GM04503 (cell line): Measurements from ENCODE around the gene NMRK2.

ENCODE experiments used
- DNase-seq: peaks from one replicate; pipeline ENCODE4 v3.0.0-alpha.2; 2012; ENCODE audit warnings: low read depth

The NMRK2 gene

GRCh38 chr19:3981736-3982681, 49.1 kb downstream of the NMRK2 start:
- no peak for DNase-seq

- DNase-seq = no peak
Observed at GRCh38 chr19:3982701-3983541, 50.1 kb downstream of the NMRK2 start.

GRCh38 chr19:3983542-3983914, 50.7 kb downstream of the NMRK2 start:
- no peak for DNase-seq

GRCh38 chr19:3983936-3984583, 51.2 kb downstream of the NMRK2 start:
- no peak for DNase-seq

GRCh38 chr19:3984584-3984907, 51.7 kb downstream of the NMRK2 start:
- DNase-seq = no peak

GRCh38 chr19:3984908-3985642, 52.2 kb downstream of the NMRK2 start, which contains the start of gene EEF2:
Gene EEF2, minus strand, starts transcription at chr19:3985463. Its CDS starts 83 bp downstream, at chr19:3985380.
- no peak for DNase-seq

GRCh38 chr19:3985643-3986259, 52.9 kb downstream of the NMRK2 start:
- no peak for DNase-seq

- DNase-seq = no peak
Observed at GRCh38 chr19:3986260-3987041, 53.6 kb downstream of the NMRK2 start.

- no peak for DNase-seq
Observed at GRCh38 chr19:3987619-3988371, 54.9 kb downstream of the NMRK2 start.

GRCh38 chr19:3990815-3991117, 57.9 kb downstream of the NMRK2 start:
- DNase-seq = no peak
